IMR-90 (cell line): ENCODE results near the gene LAMA2.

Source experiments
- CEBPB ChIP-seq: IDR thresholded peaks from 2 replicates; pipeline ENCODE4 v1.6.1; 2012; ENCODE audit warnings: low read depth, low read length, improper control_type of control experiment
- CTCF ChIP-seq: conservative IDR thresholded peaks from 2 replicates; pipeline ENCODE4 v1.5.1; 2012; ENCODE audit warnings: mild to moderate bottlenecking, low read depth, low read length, improper control_type of control experiment
- MAFK ChIP-seq: IDR thresholded peaks from 2 replicates; pipeline ENCODE4 v1.6.1; 2012; ENCODE audit warnings: low read depth, low read length, improper control_type of control experiment
- MXI1 ChIP-seq: IDR thresholded peaks from 2 replicates; pipeline ENCODE4 v1.6.1; 2012; ENCODE audit warnings: low read depth, mild to moderate bottlenecking, low read length, moderate library complexity, borderline replicate concordance
- POLR2A ChIP-seq: IDR thresholded peaks from 2 replicates; pipeline ENCODE4 v1.6.1; 2012; ENCODE audit warnings: mild to moderate bottlenecking, low read depth, low read length

GRCh38 chr6:128892079-128892478 is 9.1 kb downstream of the LAMA2 start:
- TF ChIP-seq CEBPB (no peak), CTCF (no peak), POLR2A (no peak), MXI1 (no peak), MAFK (no peak)
